Parathyroid adenoma (tissue), 2 donors: ENCODE results near the gene WWP2.

Experiments
- H2AFZ ChIP-seq: fragments of 300-600 bp; sonication (generic); one replicate; pipeline ENCODE4 v1.7.0; 2017; ENCODE audit warnings: antibody characterized with exemption, mild to moderate bottlenecking
- H3K27ac ChIP-seq: fragments of 300-600 bp; sonication (generic); one replicate; pipeline ENCODE4 v1.7.0; 2017
- H3K27me3 ChIP-seq: fragments of 300-600 bp; sonication (generic); one replicate; pipeline ENCODE4 v1.7.0; 2017; ENCODE audit warnings: low read length; ENCODE audit not compliant: control insufficient read depth, insufficient read depth
- H3K36me3 ChIP-seq: fragments of 300-600 bp; sonication (generic); one replicate; pipeline ENCODE4 v1.7.0; 2017; ENCODE audit warnings: low read length; ENCODE audit not compliant: control insufficient read depth, insufficient read depth
- H3K4me1 ChIP-seq: fragments of 300-600 bp; sonication (generic); one replicate; pipeline ENCODE4 v1.7.0; 2017; ENCODE audit warnings: control low read depth
- H3K4me2 ChIP-seq: fragments of 300-600 bp; sonication (generic); one replicate; pipeline ENCODE4 v1.7.0; 2017; ENCODE audit warnings: low read length
- H3K4me3 ChIP-seq: fragments of 300-600 bp; sonication (generic); one replicate; pipeline ENCODE4 v1.7.0; 2017; ENCODE audit warnings: low read depth, low read length
- H3K79me2 ChIP-seq: fragments of 300-600 bp; sonication (generic); one replicate; pipeline ENCODE4 v1.7.0; 2017; ENCODE audit warnings: control low read depth
- H3K9ac ChIP-seq: fragments of 300-600 bp; sonication (generic); one replicate; pipeline ENCODE4 v1.7.0; 2017; ENCODE audit warnings: mild to moderate bottlenecking
- H3K9me3 ChIP-seq: fragments of 300-600 bp; sonication (generic); one replicate; pipeline ENCODE4 v1.7.0; 2017; ENCODE audit warnings: low read length; ENCODE audit not compliant: control insufficient read depth
- CTCF ChIP-seq: fragments of 300-600 bp; sonication (generic); IDR thresholded peaks from one replicate; pipeline ENCODE4 v1.7.0; 2017; ENCODE audit warnings: antibody characterized with exemption, mild to moderate bottlenecking
- donor health status: primary hyperparathyroidism.

WWP2 gene

DNA sequence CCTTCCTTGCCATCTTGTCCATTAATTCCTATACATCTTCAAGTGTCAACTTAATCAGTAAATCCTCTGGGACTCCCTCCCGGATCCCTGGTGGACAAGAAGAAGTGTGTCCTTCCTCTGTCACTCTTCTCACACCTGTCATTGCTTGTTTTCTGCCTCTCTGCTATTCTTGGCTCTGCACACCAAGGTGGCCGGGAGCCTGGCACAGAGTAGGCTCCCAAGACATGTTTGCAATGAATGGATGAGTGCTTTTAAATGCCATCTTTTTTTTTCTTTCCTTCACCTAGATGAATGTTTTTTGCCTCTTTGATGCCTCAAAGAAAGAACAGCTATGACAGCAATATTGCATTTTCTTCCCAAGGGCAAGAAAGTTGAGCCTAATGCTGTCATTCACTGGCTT is 131.0 kb downstream of the WWP2 start:
- Histone ChIP-seq H3K4me1 (no peaks in the 10 kb centered on the region), H2AFZ (no peak overlapping the region), H3K79me2 (peaks cover 5% of the 10 kb centered on the region), H3K4me2 (no peak overlapping the region), H3K27ac (no peak overlapping the region), H3K36me3 (no peaks in the 10 kb centered on the region), H3K4me3 (no peak overlapping the region), H3K9me3 (no peaks in the 10 kb centered on the region), H3K9ac (no peak overlapping the region), H3K27me3 (no peaks in the 10 kb centered on the region)
- TF ChIP-seq CTCF: no peak

- Histone ChIP-seq H3K4me2 (no peak overlapping the region), H3K9ac (no peak overlapping the region), H2AFZ (no peak overlapping the region), H3K4me1 (no peaks in the 10 kb centered on the region), H3K4me3 (no peak overlapping the region), H3K9me3 (no peaks in the 10 kb centered on the region), H3K27me3 (no peaks in the 10 kb centered on the region), H3K27ac (no peak overlapping the region), H3K36me3 (no peaks in the 10 kb centered on the region), H3K79me2 (peaks cover 5% of the 10 kb centered on the region)
- no peak for TF ChIP-seq CTCF
Measured at GRCh38 chr16:69894676-69895075, 132.5 kb downstream of the WWP2 start.

- H3K4me1 ChIP-seq: no peaks in the 10 kb centered on the region
- H3K36me3 ChIP-seq: no peaks in the 10 kb centered on the region
- no peaks in the 10 kb centered on the region for H3K79me2 ChIP-seq
- no peaks in the 10 kb centered on the region for H3K27me3 ChIP-seq
- no peaks in the 10 kb centered on the region for H3K9me3 ChIP-seq
- H2AFZ ChIP-seq: no peak overlapping the region
- no peak overlapping the region for H3K4me2 ChIP-seq
- H3K9ac ChIP-seq: no peak overlapping the region
- no peak for TF ChIP-seq CTCF
- H3K27ac ChIP-seq: no peak overlapping the region
- H3K4me3 ChIP-seq: no peak overlapping the region
Measured at GRCh38 chr16:69903865-69904415, 141.8 kb downstream of the WWP2 start.

- Histone ChIP-seq H3K36me3 (no peaks in the 10 kb centered on the region), H3K4me3 (no peak overlapping the region), H2AFZ (no peak overlapping the region), H3K4me1 (no peaks in the 10 kb centered on the region), H3K79me2 (no peaks in the 10 kb centered on the region), H3K27me3 (no peaks in the 10 kb centered on the region), H3K9ac (no peak overlapping the region), H3K27ac (no peak overlapping the region), H3K9me3 (no peaks in the 10 kb centered on the region), H3K4me2 (no peak overlapping the region)
- no peak for TF ChIP-seq CTCF
Measured at GRCh38 chr16:69904495-69905170, 142.5 kb downstream of the WWP2 start.

GRCh38 chr16:69905171-69905555 is 143.0 kb downstream of the WWP2 start:
- H3K27me3 ChIP-seq: no peaks in the 10 kb centered on the region
- H3K9ac ChIP-seq: no peak overlapping the region
- H3K4me2 ChIP-seq: no peak overlapping the region
- H3K4me1 ChIP-seq: no peaks in the 10 kb centered on the region
- no peak for TF ChIP-seq CTCF
- no peak overlapping the region for H3K4me3 ChIP-seq
- no peaks in the 10 kb centered on the region for H3K36me3 ChIP-seq
- H3K9me3 ChIP-seq: no peaks in the 10 kb centered on the region
- no peak overlapping the region for H3K27ac ChIP-seq
- no peaks in the 10 kb centered on the region for H3K79me2 ChIP-seq
- no peak overlapping the region for H2AFZ ChIP-seq
